ENCODE results near the gene TSPAN6. TPM values are rescaled to one million over a fixed set of nuclear protein-coding genes. Genes with fewer than 3 reads are reported as not detected.

Gene TSPAN6
- total and polyA plus RNA-seq, 9 of the 15 experiments (the other 6 are each of a cell fraction or from before 2014, with no cell fraction given): 0.04 to 0.68 (median 0.11) TPM; not detected in 6

DNA sequence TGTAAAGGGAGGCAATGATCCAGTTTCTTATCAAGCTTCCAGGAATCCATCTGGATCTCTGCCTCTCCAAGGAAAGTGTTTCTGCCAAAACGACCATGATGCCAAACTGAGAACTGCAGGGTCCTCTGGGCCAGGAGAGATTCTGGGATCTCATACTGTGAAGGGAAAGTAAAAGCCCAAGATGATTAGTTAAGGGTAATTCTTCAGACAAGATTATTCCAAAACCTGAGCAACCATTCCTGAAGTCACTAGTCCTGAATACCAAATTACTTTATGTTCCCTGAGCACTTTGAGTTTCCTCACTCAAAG lies 49.3 kb upstream of the TSPAN6 start:
- no peak for FAIRE-seq
- in situ Hi-C loops (cut with MboI) (loop anchor here (5.0 to 25.0 kb wide), 2 partner anchors 81 to 501 kb away; no protein-coding TSS in a partner anchor), intact Hi-C loops (cut with micrococcal nuclease) (loop anchor here (1.0 to 10.0 kb wide), 3 partner anchors 82 to 599 kb away; no protein-coding TSS in a partner anchor)
- no peak for ATAC-seq
- no peak overlapping the region for H3K4me3 ChIP-seq
- TF ChIP-seq ZNF57 (CRISPR knock-in tag; IDR thresholded peaks at IDR 0.05): no peak
- TF ChIP-seq ATF2 (CRISPR knock-in tag; IDR thresholded peaks at IDR 0.05): no peak
- TF ChIP-seq TAF9B (IDR thresholded peaks at IDR 0.05; ENCODE audit: partially characterized antibody): no peak
- TF ChIP-seq ESRRA (IDR thresholded peaks at IDR 0.05; ENCODE audit: borderline replicate concordance, low read depth): no peak
- TF ChIP-seq, protein P1, sequence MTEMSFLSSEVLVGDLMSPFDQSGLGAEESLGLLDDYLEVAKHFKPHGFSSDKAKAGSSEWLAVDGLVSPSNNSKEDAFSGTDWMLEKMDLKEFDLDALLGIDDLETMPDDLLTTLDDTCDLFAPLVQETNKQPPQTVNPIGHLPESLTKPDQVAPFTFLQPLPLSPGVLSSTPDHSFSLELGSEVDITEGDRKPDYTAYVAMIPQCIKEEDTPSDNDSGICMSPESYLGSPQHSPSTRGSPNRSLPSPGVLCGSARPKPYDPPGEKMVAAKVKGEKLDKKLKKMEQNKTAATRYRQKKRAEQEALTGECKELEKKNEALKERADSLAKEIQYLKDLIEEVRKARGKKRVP (CRISPR knock-in tag; IDR thresholded peaks at IDR 0.05): no peak
- TF ChIP-seq, protein P2, sequence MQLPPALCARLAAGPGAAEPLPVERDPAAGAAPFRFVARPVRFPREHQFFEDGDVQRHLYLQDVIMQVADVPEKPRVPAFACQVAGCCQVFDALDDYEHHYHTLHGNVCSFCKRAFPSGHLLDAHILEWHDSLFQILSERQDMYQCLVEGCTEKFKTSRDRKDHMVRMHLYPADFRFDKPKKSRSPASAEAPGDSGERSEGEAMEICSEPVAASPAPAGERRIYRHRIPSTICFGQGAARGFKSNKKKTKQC (CRISPR knock-in tag; IDR thresholded peaks at IDR 0.05): no peak
- TF ChIP-seq RUNX1 (IDR thresholded peaks at IDR 0.05; ENCODE audit: low read depth): no peak
- TF ChIP-seq PTBP1 (IDR thresholded peaks at IDR 0.05; ENCODE audit: low read depth, low read length): no peak
- no peak for TF ChIP-seq NFRKB (IDR thresholded peaks at IDR 0.05; ENCODE audit: low read depth)
- no peak for TF ChIP-seq ZNF507 (tag; conservative IDR thresholded peaks at IDR 0.05)
- no peak for TF ChIP-seq ATF7 (IDR thresholded peaks at IDR 0.05)
- no peak for TF ChIP-seq FOXP4 (CRISPR knock-in tag; IDR thresholded peaks at IDR 0.05; ENCODE audit: borderline replicate concordance)
- ChIA-PET CTCF (ENCODE audit: low intra/inter-chr PET ratio) (interaction anchor here (3.1 kb wide), 1 partner anchor 82 kb away, joined by 54 read pairs; no protein-coding TSS in a partner anchor), POLR2A (no interaction called here)
- no peaks in the 10 kb centered on the region for H3K36me3 ChIP-seq (ENCODE audit: control insufficient read depth, insufficient read depth, low read length)
- DNase-seq (ENCODE audit: extremely low read depth in 1 of 4, low spot score in 3 of 4): no peak
- H4K20me1 ChIP-seq (replicated peaks; ENCODE audit: control insufficient read depth, insufficient read depth, low read length): no peaks in the 10 kb centered on the region
- H3K79me2 ChIP-seq (ENCODE audit: control insufficient read depth, insufficient read depth, low read length): no peaks in the 10 kb centered on the region
- H3K27ac ChIP-seq (ENCODE audit: extremely low read depth, low read depth, low read length): no peak overlapping the region
- 0% methylated on average over 1 of the region's 1 CpG for WGBS (ENCODE audit: insufficient coverage, low coverage, missing lambda C conversion rate)
- no peak overlapping the region for H3K4me2 ChIP-seq (ENCODE audit: insufficient read depth, low read length)
- no peaks in the 10 kb centered on the region for H3K27me3 ChIP-seq (ENCODE audit: control insufficient read depth in 2 of 2, insufficient read depth in 2 of 2, low read length in 2 of 2)
- no TSS peak for BruUV-seq (replicated peaks)
- H3K9me1 ChIP-seq (ENCODE audit: control insufficient read depth, insufficient read depth, low read length): no peaks in the 10 kb centered on the region
- H3K9me3 ChIP-seq (replicated peaks; ENCODE audit: control insufficient read depth, insufficient read depth, low read depth, low read length): no peaks in the 10 kb centered on the region
- H3K4me1 ChIP-seq (replicated peaks in 1 of 2; ENCODE audit: control insufficient read depth in 2 of 2, insufficient read depth in 2 of 2, low read length in 2 of 2): no peaks in the 10 kb centered on the region
- no peak overlapping the region for H2AFZ ChIP-seq (ENCODE audit: low read depth, low read length)
- no peak overlapping the region for H3K9ac ChIP-seq (ENCODE audit: insufficient read depth in 1 of 2, low read depth in 2 of 2, low read length in 2 of 2)
